ENCODE data around the gene HS6ST3.

HS6ST3 gene

DNA sequence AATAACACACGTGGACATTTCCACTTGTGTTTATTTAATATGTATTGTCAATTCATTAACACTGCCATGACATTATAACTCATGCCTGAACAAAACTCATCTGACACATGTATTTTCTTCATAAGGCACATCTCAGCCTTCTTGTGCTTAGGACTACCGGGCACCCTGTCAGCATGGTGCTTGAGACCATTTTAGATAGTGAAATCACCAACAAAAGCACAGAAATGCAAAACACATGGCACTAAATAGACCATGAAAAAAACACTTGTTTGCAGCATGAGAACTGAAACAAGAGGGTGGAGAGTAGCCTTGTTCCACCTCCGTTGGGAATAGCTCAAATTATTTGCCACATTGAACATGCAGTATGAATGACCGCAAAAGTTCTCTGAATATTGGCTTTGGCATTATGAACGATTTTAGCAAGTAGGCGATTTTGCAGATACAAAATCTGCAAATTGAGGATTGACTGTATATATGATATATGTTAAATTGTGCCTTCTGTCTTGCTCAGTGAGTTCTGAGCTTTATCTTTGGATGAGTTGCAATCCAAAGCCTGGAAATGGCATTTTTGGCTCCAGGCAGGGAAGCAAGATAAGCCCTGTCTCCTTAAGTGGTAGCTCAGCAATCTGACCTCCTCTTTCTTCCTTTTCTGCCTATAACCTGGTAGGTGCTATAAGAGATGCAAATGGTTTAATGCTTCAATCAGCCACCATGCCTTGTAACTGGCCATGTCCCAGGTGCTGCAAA, 328.2 kb downstream of the HS6ST3 start:
- TF ChIP-seq TCF12 (IDR thresholded peaks at IDR 0.05; ENCODE audit: low read depth) (no peak), REST (IDR thresholded peaks at IDR 0.05; ENCODE audit: low read depth) (no peak), CEBPB (IDR thresholded peaks at IDR 0.05) (no peak), YY1 (IDR thresholded peaks at IDR 0.05; ENCODE audit: low read depth) (no peak), RAD21 (IDR thresholded peaks at IDR 0.05; ENCODE audit: low read depth) (no peak), EGR1 (IDR thresholded peaks at IDR 0.05) (no peak), TEAD4 (IDR thresholded peaks at IDR 0.05) (no peak), MAX (IDR thresholded peaks at IDR 0.05) (no peak)

DNA sequence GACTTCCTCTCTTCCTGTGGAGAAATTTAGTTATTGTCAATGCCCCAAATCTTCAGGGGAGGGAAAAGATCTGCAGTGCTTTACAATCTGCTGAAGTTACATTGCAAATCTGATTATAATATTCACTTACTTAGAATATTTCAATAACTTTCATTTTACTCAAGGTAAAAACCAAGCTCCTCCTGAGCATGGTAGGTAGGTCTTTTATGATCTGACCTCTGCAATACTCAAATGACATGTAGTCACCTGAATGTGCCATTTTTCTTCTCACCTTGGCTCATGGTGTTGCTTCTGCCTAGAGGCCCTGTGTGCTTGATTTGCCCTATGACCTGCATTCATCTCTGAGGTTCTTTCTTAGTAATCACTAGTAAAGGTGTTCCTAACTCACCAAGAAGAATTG, 331.4 kb downstream of the HS6ST3 start:
- no peak for TF ChIP-seq TEAD4 (IDR thresholded peaks at IDR 0.05)

- TF ChIP-seq FOXM1 (IDR thresholded peaks at IDR 0.05; ENCODE audit: borderline replicate concordance, low read depth): no peak
- TF ChIP-seq MAX (IDR thresholded peaks at IDR 0.05): no peak
- no peak for TF ChIP-seq ZBTB7A (IDR thresholded peaks at IDR 0.05; ENCODE audit: low read depth)
- no peak for TF ChIP-seq TAF1 (IDR thresholded peaks at IDR 0.05; ENCODE audit: low read depth)
- TF ChIP-seq TCF12 (IDR thresholded peaks at IDR 0.05; ENCODE audit: low read depth): no peak
- no peak for TF ChIP-seq EP300 (IDR thresholded peaks at IDR 0.05; ENCODE audit: borderline replicate concordance)
- no peak for TF ChIP-seq YY1 (IDR thresholded peaks at IDR 0.05; ENCODE audit: low read depth)
- no peak for TF ChIP-seq TEAD4 (IDR thresholded peaks at IDR 0.05)
- no peak for TF ChIP-seq USF1 (IDR thresholded peaks at IDR 0.05)
- no peak for TF ChIP-seq CREB1 (IDR thresholded peaks at IDR 0.05; ENCODE audit: low read depth)
- no peak for TF ChIP-seq REST (IDR thresholded peaks at IDR 0.05; ENCODE audit: low read depth)
- no peak for TF ChIP-seq NFIC (IDR thresholded peaks at IDR 0.05)
- TF ChIP-seq EGR1 (IDR thresholded peaks at IDR 0.05): no peak
- TF ChIP-seq RAD21 (IDR thresholded peaks at IDR 0.05; ENCODE audit: low read depth): no peak
Measured at GRCh38 chr13:96422002-96422401, 332.1 kb downstream of the HS6ST3 start.

GRCh38 chr13:96426167-96426566, 336.3 kb downstream of the HS6ST3 start:
- TF ChIP-seq REST (IDR thresholded peaks at IDR 0.05; ENCODE audit: low read depth): no peak

GRCh38 chr13:96428911-96429310, 339.0 kb downstream of the HS6ST3 start:
- TF ChIP-seq YY1 (IDR thresholded peaks at IDR 0.05; ENCODE audit: low read depth) (no peak), ZBTB7A (IDR thresholded peaks at IDR 0.05; ENCODE audit: low read depth) (no peak), FOXM1 (IDR thresholded peaks at IDR 0.05; ENCODE audit: borderline replicate concordance, low read depth) (no peak), RAD21 (IDR thresholded peaks at IDR 0.05; ENCODE audit: low read depth) (no peak), TEAD4 (IDR thresholded peaks at IDR 0.05) (no peak)

DNA sequence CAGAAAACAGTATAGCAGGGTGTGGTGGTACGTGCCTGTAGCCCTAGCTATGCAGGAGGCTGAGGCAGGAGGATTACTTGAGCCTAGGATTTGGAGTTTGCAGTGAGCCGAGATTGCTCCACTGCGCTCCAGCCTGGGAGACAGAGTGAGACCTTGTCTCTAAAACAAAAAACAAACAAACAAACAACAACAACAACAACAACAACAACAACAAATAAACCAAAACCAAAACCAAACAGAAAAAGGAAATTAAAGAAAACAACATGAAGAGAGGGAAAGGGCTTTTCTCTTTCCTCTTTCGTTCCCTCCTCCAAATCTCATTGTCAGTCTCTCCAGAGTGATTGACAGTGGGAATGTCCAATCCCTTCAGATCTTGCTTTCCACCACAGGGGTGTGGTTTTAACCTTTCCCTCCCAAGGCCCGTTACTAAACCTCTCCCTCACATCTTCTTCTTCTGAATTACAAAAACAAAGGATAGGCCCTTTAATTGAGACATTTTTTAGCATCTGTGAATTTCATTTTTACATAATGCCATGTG, 341.2 kb downstream of the HS6ST3 start:
- TF ChIP-seq ZBTB7A (IDR thresholded peaks at IDR 0.05; ENCODE audit: low read depth): no peak
- no peak for TF ChIP-seq EP300 (IDR thresholded peaks at IDR 0.05; ENCODE audit: borderline replicate concordance)
- no peak for TF ChIP-seq YY1 (IDR thresholded peaks at IDR 0.05; ENCODE audit: low read depth)
- TF ChIP-seq REST (IDR thresholded peaks at IDR 0.05; ENCODE audit: low read depth): no peak
- TF ChIP-seq NFIC (IDR thresholded peaks at IDR 0.05): no peak
- no peak for TF ChIP-seq USF1 (IDR thresholded peaks at IDR 0.05)
- no peak for TF ChIP-seq FOXM1 (IDR thresholded peaks at IDR 0.05; ENCODE audit: borderline replicate concordance, low read depth)
- no peak for TF ChIP-seq TCF12 (IDR thresholded peaks at IDR 0.05; ENCODE audit: low read depth)
- TF ChIP-seq TEAD4 (IDR thresholded peaks at IDR 0.05): no peak
- TF ChIP-seq EGR1 (IDR thresholded peaks at IDR 0.05): no peak
- no peak for TF ChIP-seq TAF1 (IDR thresholded peaks at IDR 0.05; ENCODE audit: low read depth)
- TF ChIP-seq CEBPB (IDR thresholded peaks at IDR 0.05): no peak
- TF ChIP-seq CREB1 (IDR thresholded peaks at IDR 0.05; ENCODE audit: low read depth): no peak
- no peak for TF ChIP-seq RAD21 (IDR thresholded peaks at IDR 0.05; ENCODE audit: low read depth)
